HCT116 (cell line): Measurements from ENCODE around the gene NECAB2. TPM values are rescaled to one million over a fixed set of nuclear protein-coding genes. Genes with fewer than 3 reads are reported as not detected.
"Not testable (repeated sequence)": the region's sequence is repeated elsewhere in the genome, so short reads cannot be mapped to it uniquely, and the experiment has no call there.

ENCODE experiments used
- ATAC-seq: fragments of 200-7000 bp; cut with Tn5 transposase; 2 replicates; pipeline ENCODE4 v1.9.1; 2020; ENCODE audit warnings: mild to moderate bottlenecking, moderate library complexity
- BruUV-seq: library from RNA; stranded (reverse); fragments of 400-500 nt; replicated peaks from 2 replicates; lab custom pipeline; 2021; lab: Mats Ljungman, UMichigan
- CTCF ChIA-PET: fragments of 300-600 bp; sonication (Branson Sonifier 250); formaldehyde crosslinking; loops from one replicate; lab custom pipeline; 2021; ENCODE audit warnings: antibody characterized with exemption; lab: Charles Lee
- POLR2A ChIA-PET: fragments of 300-600, 350-600 bp; sonication (Branson Sonifier 250); formaldehyde crosslinking; loops from one replicate; lab custom pipeline; 2021; ENCODE audit warnings: antibody characterized with exemption; lab: Charles Lee
- RAD21 ChIA-PET, 2 experiments: fragments of 300-600 bp; sonication (Branson Sonifier 250); formaldehyde crosslinking; loops; one replicate each; lab custom pipeline; 2023; ENCODE audit warnings: low total read pairs in 2 of 2; ENCODE audit not compliant: uncharacterized antibody in 2 of 2, unreplicated experiment in 2 of 2, low non-redundant PET in 1 of 2; lab: Charles Lee
- DNase-seq: peaks from one replicate; pipeline ENCODE4 v3.0.0-alpha.2; 2010; ENCODE audit warnings: low read depth, low spot score
- H2AFZ ChIP-seq: fragments of 200-600 bp; shearing (Covaris generic), sonication (generic); 2 replicates; pipeline ENCODE4 v1.6.1; 2017; ENCODE audit warnings: low read depth, mixed run types, mixed read lengths, antibody characterized with exemption, low read length; ENCODE audit not compliant: poor library complexity, severe bottlenecking
- H3K27ac ChIP-seq: 2 replicates; pipeline ENCODE4 v1.5.1; 2012; ENCODE audit warnings: low read depth, low read length
- H3K27me3 ChIP-seq: fragments of 200-600 bp; sonication (generic); 2 replicates; pipeline ENCODE4 v1.6.1; 2016; ENCODE audit warnings: mixed run types, low read length, mixed read lengths; ENCODE audit not compliant: insufficient read depth
- H3K36me3 ChIP-seq, 2 experiments: fragments of 200-500 bp in 1 of 2; fragments of 200-600 bp in 1 of 2; sonication (Bioruptor generic) in 1 of 2; sonication (generic) in 1 of 2; 2 replicates each; pipeline versions ENCODE4 v1.5.1 to v1.6.1; 2014 to 2016; ENCODE audit warnings: low read length in 2 of 2, inconsistent platforms in 1 of 2, mixed read lengths in 1 of 2, mixed run types in 1 of 2; ENCODE audit not compliant: insufficient read depth in 2 of 2, control insufficient read depth in 1 of 2
- H3K4me1 ChIP-seq, 2 experiments: fragments of 200-600 bp in 1 of 2; sonication (generic) in 1 of 2; 2 replicates each; pipeline versions ENCODE4 v1.5.1 to v1.6.1; 2012 to 2017; ENCODE audit warnings: low read length in 2 of 2, inconsistent platforms in 1 of 2, mild to moderate bottlenecking in 1 of 2, mixed read lengths in 1 of 2, mixed run types in 1 of 2, moderate library complexity in 1 of 2; ENCODE audit not compliant: insufficient read depth in 2 of 2, control insufficient read depth in 1 of 2
- H3K4me2 ChIP-seq: fragments of 200-600 bp; sonication (generic); 2 replicates; pipeline ENCODE4 v1.6.1; 2017; ENCODE audit warnings: mixed run types, low read length, mixed read lengths
- H3K4me3 ChIP-seq, 2 experiments: fragments of 200-600 bp in 1 of 2; sonication (generic) in 1 of 2; replicated peaks in 1 of 2; 2 replicates each; pipeline ENCODE4 v1.5.1; 2011 to 2016; ENCODE audit warnings: low read length in 2 of 2, control low read depth in 1 of 2, low read depth in 1 of 2, mild to moderate bottlenecking in 1 of 2, mixed read lengths in 1 of 2, mixed run types in 1 of 2
- H3K79me2 ChIP-seq: fragments of 200-600 bp; sonication (generic); 2 replicates; pipeline ENCODE4 v1.6.1; 2017; ENCODE audit warnings: mild to moderate bottlenecking, mixed run types, low read length, moderate library complexity, mixed read lengths; ENCODE audit not compliant: insufficient read depth
- H3K9ac ChIP-seq: fragments of 200-600 bp; sonication (generic); 2 replicates; pipeline ENCODE4 v1.6.1; 2016; ENCODE audit warnings: low read length, mixed read lengths
- H3K9me2 ChIP-seq: fragments of 200-600 bp; sonication (generic), shearing (Covaris generic); 2 replicates; pipeline ENCODE4 v1.6.1; 2017; ENCODE audit warnings: mixed run types, mild to moderate bottlenecking, moderate library complexity; ENCODE audit not compliant: insufficient read depth
- H3K9me3 ChIP-seq, 2 experiments: fragments of 200-500 bp in 1 of 2; fragments of 200-600 bp in 1 of 2; sonication (Bioruptor generic) in 1 of 2; sonication (generic) in 1 of 2; 2 replicates each; pipeline ENCODE4 v1.6.1; 2014 to 2017; ENCODE audit warnings: low read length in 2 of 2, mixed read lengths in 2 of 2, inconsistent platforms in 1 of 2, low read depth in 1 of 2, mild to moderate bottlenecking in 1 of 2, mixed run types in 1 of 2, moderate library complexity in 1 of 2; ENCODE audit not compliant: control insufficient read depth in 1 of 2, insufficient read depth in 1 of 2
- H4K20me1 ChIP-seq: fragments of 200-600 bp; sonication (generic), shearing (Covaris generic); 2 replicates; pipeline ENCODE4 v1.6.1; 2017; ENCODE audit warnings: mixed run types, mild to moderate bottlenecking, moderate library complexity; ENCODE audit not compliant: insufficient read depth
- EGR1 ChIP-seq: IDR thresholded peaks from 2 replicates; pipeline ENCODE4 v1.6.1; 2012; ENCODE audit warnings: low read depth
- ELF1 ChIP-seq: IDR thresholded peaks from 2 replicates; pipeline ENCODE4 v1.6.1; 2012; ENCODE audit warnings: low read depth, borderline replicate concordance
- EZH2phosphoT487 ChIP-seq: fragments of 200-600 bp; IDR thresholded peaks from 2 replicates; pipeline ENCODE4 v1.6.1; 2018; ENCODE audit warnings: antibody characterized with exemption, borderline replicate concordance
- FOSL1 ChIP-seq: IDR thresholded peaks from 2 replicates; pipeline ENCODE4 v1.6.1; 2012; ENCODE audit warnings: low read depth
- MAX ChIP-seq: IDR thresholded peaks from 2 replicates; pipeline ENCODE4 v1.6.1; 2012
- POLR2A ChIP-seq: IDR thresholded peaks from 2 replicates; pipeline ENCODE4 v1.7.0; 2011; ENCODE audit warnings: borderline replicate concordance; ENCODE audit not compliant: insufficient read depth, insufficient read length; ENCODE audit errors: extremely low read depth
- SRF ChIP-seq: IDR thresholded peaks from 2 replicates; pipeline ENCODE4 v1.6.1; 2012; ENCODE audit warnings: low read depth
- TCF7L2 ChIP-seq: IDR thresholded peaks from 2 replicates; pipeline ENCODE4 v1.7.0; 2011; ENCODE audit warnings: borderline replicate concordance, inconsistent platforms; ENCODE audit not compliant: insufficient read depth, insufficient read length; ENCODE audit errors: extremely low read depth
- YY1 ChIP-seq: IDR thresholded peaks from 2 replicates; pipeline ENCODE4 v1.6.1; 2011; ENCODE audit warnings: low read length, low read depth, moderate library complexity, mild to moderate bottlenecking; ENCODE audit not compliant: insufficient replicate concordance; ENCODE audit errors: extremely low read depth
- ZFX ChIP-seq: fragments of 450-650 bp; IDR thresholded peaks from 2 replicates; pipeline ENCODE4 v1.6.1; 2017
- intact Hi-C: fragments of 100-400 bp; cut with micrococcal nuclease; formaldehyde crosslinking; loops from 2 replicates; pipeline ENCODE4 v1.10.0; 2022
- total RNA-seq: library from RNA; stranded (reverse); gene quantifications from one replicate; pipeline ENCODE4 v1.2.1, GENCODE V29; 2021; ENCODE audit not compliant: unreplicated experiment
- TF ChIP-seq, protein P1 (sequence below), 3 experiments: fragments of 200-600 bp in 1 of 3; sonication (generic) in 1 of 3; IDR thresholded peaks in 2 of 3; conservative IDR thresholded peaks in 1 of 3; 2 replicates each; pipeline ENCODE4 v1.5.1; 2012 to 2017; ENCODE audit warnings: low read depth in 2 of 3, low read length in 2 of 3, antibody characterized with exemption in 1 of 3, borderline replicate concordance in 1 of 3, control low read depth in 1 of 3, mild to moderate bottlenecking in 1 of 3, mixed read lengths in 1 of 3, mixed run types in 1 of 3, moderate library complexity in 1 of 3; ENCODE audit not compliant: insufficient read depth in 1 of 3

The NECAB2 gene
- total RNA-seq, 1 experiment from 2014 or later, result 0.61 TPM

- TF ChIP-seq, protein P1, sequence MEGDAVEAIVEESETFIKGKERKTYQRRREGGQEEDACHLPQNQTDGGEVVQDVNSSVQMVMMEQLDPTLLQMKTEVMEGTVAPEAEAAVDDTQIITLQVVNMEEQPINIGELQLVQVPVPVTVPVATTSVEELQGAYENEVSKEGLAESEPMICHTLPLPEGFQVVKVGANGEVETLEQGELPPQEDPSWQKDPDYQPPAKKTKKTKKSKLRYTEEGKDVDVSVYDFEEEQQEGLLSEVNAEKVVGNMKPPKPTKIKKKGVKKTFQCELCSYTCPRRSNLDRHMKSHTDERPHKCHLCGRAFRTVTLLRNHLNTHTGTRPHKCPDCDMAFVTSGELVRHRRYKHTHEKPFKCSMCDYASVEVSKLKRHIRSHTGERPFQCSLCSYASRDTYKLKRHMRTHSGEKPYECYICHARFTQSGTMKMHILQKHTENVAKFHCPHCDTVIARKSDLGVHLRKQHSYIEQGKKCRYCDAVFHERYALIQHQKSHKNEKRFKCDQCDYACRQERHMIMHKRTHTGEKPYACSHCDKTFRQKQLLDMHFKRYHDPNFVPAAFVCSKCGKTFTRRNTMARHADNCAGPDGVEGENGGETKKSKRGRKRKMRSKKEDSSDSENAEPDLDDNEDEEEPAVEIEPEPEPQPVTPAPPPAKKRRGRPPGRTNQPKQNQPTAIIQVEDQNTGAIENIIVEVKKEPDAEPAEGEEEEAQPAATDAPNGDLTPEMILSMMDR (IDR thresholded peaks at IDR 0.05 in 2 of 3, conservative IDR thresholded peaks at IDR 0.05 in 1 of 3; ENCODE audit: borderline replicate concordance in 1 of 3, insufficient read depth in 1 of 3, low read depth in 2 of 3, low read length in 2 of 3), result no peak
- TF ChIP-seq TCF7L2, result no peak
- no peak for TF ChIP-seq SRF
Observed at GRCh38 chr16:83949724-83950001, 18.4 kb upstream of the NECAB2 start (continued).

GRCh38 chr16:83950862-83951399 lies 17.1 kb upstream of the NECAB2 start:
- H2AFZ ChIP-seq, CTCF ChIA-PET, H4K20me1 ChIP-seq, H3K36me3 ChIP-seq, RAD21 ChIA-PET, H3K79me2 ChIP-seq, ATAC-seq, H3K9me2 ChIP-seq, H3K27ac ChIP-seq, H3K9me3 ChIP-seq, H3K27me3 ChIP-seq, H3K9ac ChIP-seq, POLR2A ChIA-PET, BruUV-seq, H3K4me3 ChIP-seq, DNase-seq, H3K4me2 ChIP-seq: not testable (repeated sequence)
- intact Hi-C loops, result loop anchor here (5.0 to 10.0 kb wide), 2 partner anchors 124 to 554 kb away; partner anchors contain the start of gene MEAK7
- peaks cover 20 to 31% of the 10 kb centered on the region in 2 experiments for H3K4me1 ChIP-seq

DNA sequence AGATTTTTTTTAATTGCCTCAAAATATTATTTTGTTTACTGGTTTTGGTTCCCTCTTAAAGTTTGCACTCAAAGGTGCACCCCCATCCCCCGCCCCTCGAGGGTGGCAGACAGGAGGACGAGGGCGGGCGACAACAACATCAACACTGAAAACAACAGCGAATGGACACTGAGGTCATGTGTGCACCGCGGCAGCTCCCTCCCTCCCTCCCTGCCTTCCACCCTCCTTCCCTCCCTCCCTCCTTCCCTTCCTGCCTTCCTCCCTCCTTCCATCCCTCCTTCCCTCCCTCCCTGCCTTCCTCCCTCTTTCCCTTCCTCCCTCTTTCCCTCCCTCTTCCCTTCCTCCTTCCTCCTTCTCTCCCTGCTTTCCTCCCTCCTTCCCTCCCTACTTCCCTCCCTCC lies 16.5 kb upstream of the NECAB2 start:
- Histone ChIP-seq H3K27me3 (no peaks in the 10 kb centered on the region), H3K9ac (no peak overlapping the region), H3K4me1 (peaks cover 20 to 31% of the 10 kb centered on the region in 2 experiments), H3K79me2 (no peaks in the 10 kb centered on the region; the same call in 1 of the 2 replicates), H4K20me1 (no peaks in the 10 kb centered on the region), H3K9me2 (no peaks in the 10 kb centered on the region), H3K4me2 (no peak overlapping the region), H3K27ac (no peak overlapping the region), H3K4me3 (no peak overlapping the region), H3K36me3 (no peaks in the 10 kb centered on the region), H2AFZ (no peak overlapping the region), H3K9me3 (no peaks in the 10 kb centered on the region)
- ChIA-PET RAD21 (no interaction called here), CTCF (no interaction called here), POLR2A (no interaction called here)
- intact Hi-C loops, result loop anchor here (5.0 to 10.0 kb wide), 2 partner anchors 124 to 553 kb away; partner anchors contain the start of gene MEAK7
- DNase-seq (no peak), ATAC-seq (no peak)
- BruUV-seq, result no TSS peak
- TF ChIP-seq MAX (no peak), FOSL1 (no peak), TCF7L2 (no peak), ZFX (no peak), EGR1 (no peak), SRF (no peak), EZH2phosphoT487 (no peak), YY1 (no peak), ELF1 (no peak), POLR2A (no peak)
- TF ChIP-seq, protein P1 (IDR thresholded peaks at IDR 0.05 in 2 of 3, conservative IDR thresholded peaks at IDR 0.05 in 1 of 3; ENCODE audit: borderline replicate concordance in 1 of 3, insufficient read depth in 1 of 3, low read depth in 2 of 3, low read length in 2 of 3), result no peak
